Midbrain (tissue), 1 donor: Measurements from ENCODE around the gene PIGU.

Source experiments
- DNase-seq: peaks from one replicate; lab custom pipeline; 2025; lab: John Stamatoyannopoulos, UW

PIGU gene

DNA sequence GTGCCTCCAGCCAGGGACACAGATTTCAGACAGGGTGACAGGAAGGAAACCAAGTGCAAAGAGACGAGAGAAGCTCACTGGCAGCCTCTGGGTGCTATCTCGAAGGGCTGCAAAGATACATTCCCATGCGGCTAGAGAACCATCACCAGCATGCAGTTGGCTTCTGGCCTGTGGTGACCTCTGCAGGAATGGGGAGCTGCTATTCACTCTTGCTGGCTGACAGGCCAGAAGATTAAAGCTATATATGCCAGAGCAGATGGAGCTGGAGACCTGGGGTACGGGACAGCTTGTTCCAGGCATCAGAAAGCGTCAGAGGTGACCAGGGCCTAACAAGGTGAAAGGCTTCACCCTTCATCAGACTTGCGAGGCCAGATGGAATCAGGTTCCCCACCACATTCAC, 98.4 kb downstream of the PIGU start:
- peak; percentile 14 for DNase-seq

DNA sequence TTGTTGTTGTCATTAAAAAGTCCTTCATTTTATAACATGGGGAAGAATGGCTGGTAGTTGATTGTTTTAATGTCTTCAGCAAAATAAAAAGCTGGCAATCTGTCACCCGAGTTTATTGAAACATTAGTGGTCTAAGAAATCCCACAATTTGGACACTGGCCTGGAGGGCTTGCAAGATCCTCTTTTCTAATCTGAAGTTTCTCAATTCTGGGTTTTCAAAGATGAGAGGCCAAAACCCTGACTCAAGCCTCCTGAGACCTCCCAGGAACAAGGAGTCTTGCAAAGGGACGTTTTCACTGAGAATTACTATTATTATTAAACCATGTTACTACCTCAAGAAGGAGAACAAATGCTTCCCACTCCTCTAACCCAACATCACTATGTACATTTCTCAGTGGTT, 98.9 kb downstream of the PIGU start:
- DNase-seq: no peak

- DNase-seq: no peak
Observed at GRCh38 chr20:34577061-34577460, 99.8 kb downstream of the PIGU start.

DNA sequence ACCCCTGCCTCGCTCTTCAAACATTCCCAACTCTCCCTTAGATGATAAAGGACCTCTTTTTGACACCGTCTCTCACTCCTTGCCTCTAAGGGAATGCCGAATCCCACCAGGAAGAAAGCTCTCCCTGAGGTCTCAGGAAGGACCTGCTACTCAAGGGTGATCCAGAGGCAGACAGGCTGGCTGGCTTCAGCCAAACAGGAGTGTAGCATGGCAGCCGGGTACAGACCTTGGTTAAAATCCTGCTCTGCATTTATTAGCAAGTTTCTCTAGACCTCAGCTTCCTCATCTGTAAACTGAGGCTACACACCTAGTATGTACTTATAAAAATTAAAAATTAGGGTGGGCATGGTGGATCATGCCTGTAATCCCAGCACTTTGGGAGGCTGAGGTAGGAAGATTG, 101.1 kb downstream of the PIGU start:
- no peak for DNase-seq

DNA sequence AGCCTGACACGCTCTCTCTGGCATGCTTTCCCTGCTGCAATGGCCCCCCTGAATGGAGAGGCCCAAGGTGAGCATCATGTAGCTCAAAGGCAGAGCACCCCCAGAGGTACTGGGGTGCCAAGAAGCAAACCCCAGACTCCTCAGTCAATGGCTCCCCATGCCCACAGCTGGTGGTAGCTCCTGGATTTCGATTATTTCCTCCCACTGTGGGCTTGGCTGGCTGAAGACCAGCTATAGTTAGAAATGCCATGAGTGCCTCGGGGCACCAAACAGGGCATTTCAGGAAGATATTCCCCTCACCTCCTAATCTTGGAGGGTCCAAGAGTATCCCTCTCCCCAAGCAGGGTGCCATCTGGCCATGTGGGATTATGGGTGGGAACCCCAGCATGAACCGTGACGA, 101.6 kb downstream of the PIGU start:
- no peak for DNase-seq

GRCh38 chr20:34574861-34575260, 102.0 kb downstream of the PIGU start:
- no peak for DNase-seq

DNA sequence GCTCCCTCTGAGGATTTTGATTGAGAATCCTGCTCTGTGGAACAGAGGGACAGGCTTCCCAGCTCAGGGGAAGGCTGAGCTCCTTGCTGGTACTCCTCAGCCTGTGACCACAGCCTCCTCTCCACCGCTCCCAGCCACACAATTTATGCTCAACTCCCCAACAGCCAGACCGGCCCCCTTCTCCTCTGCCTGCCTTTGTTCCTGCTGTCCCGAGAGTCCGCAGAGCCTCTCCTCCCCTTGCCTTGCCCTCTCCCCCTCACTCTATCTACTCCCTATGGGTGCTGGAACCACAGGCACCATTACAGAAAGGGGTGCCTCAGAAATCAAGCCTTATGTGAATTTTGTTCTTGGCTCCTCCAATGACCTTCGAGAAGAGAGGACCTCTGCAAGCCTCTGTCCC, 102.5 kb downstream of the PIGU start:
- DNase-seq: no peak

GRCh38 chr20:34573541-34574300, 103.2 kb downstream of the PIGU start:
- no peak for DNase-seq

DNA sequence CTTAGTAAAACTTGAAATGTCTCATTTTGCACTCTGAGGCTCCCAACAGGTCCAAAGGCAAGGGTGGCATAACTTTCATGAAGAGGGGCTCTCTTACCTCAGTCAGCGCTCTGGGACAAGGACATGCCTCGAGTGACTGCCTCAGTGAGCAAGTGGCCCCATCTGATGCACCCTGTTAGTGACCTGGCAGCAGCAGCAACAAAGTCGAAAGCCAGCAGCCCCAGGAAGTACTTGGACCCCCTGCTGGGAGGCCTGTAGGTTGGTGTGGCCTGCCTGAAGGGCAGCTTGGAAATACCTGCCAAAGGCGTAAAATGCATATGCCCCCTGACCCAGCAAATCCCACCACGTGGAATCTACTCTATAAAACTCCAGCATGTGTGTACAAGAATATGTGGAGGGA, 105.1 kb downstream of the PIGU start:
- no peak for DNase-seq

- no peak for DNase-seq
Observed at GRCh38 chr20:34570859-34571306, 106.0 kb downstream of the PIGU start.

GRCh38 chr20:34569598-34569997, 107.3 kb downstream of the PIGU start:
- no peak for DNase-seq

GRCh38 chr20:34567892-34568865, 108.7 kb downstream of the PIGU start:
- no peak for DNase-seq

DNA sequence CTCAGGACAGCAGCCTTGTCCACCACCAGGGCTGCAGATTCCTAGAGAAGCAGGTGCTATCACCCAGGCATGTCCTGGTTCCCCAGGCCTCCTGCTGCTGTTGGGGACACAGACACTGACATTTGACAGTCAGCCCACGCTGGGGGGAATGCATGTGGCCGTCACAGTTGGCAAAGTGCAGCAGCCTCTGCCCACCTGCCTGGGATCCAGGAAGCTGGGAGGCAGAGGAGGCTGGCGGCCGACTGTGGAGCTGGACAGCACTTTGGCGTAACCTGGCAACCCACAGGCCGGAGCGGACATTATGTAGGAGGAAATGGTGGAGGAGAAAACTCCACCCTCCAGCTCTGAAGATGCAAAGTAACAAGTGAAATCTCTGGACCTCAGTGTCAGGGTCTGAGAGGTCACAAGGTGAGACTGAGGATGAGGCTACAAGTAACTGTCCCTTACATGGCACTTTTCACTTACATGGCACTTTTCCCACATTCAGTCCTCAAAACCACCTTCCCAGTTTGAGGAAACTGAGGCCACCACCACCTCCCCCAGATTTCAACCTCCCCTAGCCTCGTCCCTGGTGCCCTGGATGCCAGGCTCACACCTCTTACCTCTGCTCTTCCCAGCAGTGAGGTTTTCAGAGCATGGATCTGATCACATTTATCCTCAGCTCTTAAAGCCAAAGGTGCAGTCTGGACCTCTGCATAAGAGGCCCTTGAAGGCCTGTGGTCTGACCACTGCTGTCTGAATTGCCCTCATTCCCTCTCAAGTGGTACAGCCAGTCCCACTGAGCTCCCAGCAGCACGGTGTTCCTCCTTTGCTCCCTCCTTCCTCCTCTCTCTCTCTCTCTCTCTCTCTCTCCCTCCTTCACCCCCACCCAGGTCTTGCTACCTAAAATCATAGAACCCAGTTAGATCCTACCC, 109.7 kb downstream of the PIGU start:
- DNase-seq: no peak

- DNase-seq: no peak
Observed at GRCh38 chr20:34564833-34565232, 112.1 kb downstream of the PIGU start.

GRCh38 chr20:34562641-34563040, 114.3 kb downstream of the PIGU start:
- no peak for DNase-seq

DNA sequence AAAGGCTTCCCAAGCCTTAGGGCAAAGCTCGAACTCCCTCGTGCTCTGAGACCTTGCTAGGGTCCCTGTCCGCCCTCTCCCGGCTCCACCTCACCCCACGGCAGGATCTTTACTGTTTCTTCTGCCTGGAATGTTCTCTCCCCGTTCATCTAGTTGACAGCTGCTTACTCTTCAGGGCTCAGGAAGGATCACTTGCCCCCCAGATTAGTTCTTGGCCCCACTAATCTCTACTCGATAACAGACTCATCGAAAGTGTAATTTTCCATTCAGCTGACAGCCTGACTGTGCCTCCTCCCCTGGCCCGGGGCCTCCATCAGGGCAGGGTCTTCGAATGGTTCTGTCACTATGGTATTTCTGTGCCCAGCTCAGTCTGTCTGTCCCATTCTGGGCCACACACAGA, 115.2 kb downstream of the PIGU start:
- DNase-seq: no peak

GRCh38 chr20:34560614-34561013, 116.3 kb downstream of the PIGU start:
- no peak for DNase-seq

DNA sequence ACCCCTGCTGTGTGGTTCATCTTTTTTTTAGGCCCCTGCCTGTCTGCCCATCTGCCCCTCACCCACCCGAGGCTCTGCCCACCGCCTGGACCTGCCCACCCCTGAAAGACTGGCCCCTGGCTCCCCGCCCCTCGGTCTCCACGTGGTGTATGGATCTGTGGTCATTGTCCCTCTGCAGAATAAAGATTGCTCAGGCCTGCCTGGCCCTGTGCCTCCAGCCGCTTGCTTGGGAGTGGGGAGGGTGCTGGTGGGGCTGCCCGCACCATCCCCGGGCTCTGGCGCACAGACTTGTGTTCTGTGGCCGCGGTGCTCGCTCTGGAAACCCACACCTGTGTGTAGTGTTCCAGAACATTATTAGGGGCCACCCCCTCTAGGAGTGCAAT, 116.8 kb downstream of the PIGU start:
- peak; percentile 52 for DNase-seq

DNA sequence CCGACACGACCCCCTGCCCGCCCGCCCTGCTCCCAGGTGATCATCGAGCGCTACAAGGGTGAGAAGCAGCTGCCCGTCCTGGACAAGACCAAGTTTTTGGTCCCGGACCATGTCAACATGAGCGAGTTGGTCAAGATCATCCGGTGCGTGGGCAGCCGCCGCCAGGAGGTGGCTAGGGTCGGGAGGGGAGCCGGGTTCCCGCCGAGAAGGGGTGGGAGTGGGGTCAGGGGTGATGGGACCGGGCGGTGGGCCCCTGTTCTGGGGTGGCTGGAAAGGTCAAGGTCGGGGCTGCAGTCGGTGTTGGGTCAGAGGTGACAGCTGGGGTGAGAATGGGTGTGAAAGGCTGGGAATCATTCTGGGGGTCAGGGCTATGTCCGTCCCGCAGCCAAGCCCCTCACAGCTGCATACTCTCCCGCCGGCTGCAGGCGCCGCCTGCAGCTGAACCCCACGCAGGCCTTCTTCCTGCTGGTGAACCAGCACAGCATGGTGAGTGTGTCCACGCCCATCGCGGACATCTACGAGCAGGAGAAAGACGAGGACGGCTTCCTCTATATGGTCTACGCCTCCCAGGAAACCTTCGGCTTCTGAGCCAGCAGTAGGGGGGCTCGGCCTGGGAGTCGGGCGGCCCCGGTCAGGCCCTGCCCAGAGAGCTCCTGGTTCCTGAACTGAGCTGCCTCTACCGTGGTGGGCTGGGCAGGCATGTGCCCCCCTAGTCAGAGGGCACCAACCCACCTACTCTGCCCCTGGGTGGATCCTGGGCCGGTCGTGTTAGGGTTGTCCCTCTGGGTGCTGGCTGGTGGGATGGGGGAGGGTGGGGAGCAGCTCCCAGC, 117.4 kb downstream of the PIGU start:
- no peak for DNase-seq

DNA sequence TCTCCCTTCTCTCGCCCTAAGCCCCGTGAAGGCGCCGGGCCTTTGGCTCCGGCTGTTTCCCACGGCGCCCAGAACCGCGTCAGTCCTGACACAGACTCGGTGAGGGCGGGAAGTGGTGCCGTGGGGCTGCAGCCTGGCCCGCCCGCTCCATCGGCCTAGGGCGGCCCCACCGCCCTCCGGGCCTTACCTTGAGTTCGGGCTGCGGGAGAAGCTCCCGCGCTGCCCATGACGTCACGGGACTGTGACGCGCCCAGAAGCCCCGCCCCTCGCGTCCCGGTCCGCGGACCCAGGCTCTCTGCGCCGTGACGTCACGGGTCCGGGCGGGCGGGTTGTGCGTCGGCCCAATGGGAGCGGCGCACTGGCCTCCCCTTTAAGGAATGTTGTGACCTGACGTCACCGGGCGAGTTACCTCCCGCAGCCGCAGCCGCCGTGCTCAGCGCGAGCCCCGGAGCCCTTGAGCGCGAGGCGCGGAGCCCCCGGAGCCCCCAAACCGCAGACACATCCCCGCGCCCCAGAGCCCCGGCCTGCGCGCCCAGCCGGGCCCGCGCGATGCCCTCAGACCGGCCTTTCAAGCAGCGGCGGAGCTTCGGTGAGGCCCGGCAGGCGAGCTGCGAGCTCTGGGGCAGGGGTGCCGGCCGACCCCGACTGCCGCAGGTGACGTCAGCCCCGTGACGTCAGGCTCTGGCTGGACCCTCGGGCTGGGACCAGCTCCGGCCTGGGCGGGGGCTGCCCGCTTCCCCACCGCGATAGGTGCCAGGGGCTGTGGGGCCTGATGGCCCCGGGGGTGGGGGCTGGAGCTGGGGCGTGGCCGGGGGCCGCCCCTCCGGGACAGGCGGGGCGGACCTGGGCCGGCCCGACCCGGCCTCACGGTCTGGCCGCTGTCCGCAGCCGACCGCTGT, 118.3 kb downstream of the PIGU start, which contains the start of gene MAP1LC3A:
TSS of gene MAP1LC3A (plus strand) at position 399 of the 899 bp plus-strand sequence. CDS start at position 550, 151 bp downstream.
- peak; percentile 92 for DNase-seq
